ENCODE measurements around the gene F7. TPM values are rescaled to one million over a fixed set of nuclear protein-coding genes. Genes with fewer than 3 reads are reported as not detected.

F7 gene
- total RNA-seq, 1 experiment from 2014 or later = not detected

DNA sequence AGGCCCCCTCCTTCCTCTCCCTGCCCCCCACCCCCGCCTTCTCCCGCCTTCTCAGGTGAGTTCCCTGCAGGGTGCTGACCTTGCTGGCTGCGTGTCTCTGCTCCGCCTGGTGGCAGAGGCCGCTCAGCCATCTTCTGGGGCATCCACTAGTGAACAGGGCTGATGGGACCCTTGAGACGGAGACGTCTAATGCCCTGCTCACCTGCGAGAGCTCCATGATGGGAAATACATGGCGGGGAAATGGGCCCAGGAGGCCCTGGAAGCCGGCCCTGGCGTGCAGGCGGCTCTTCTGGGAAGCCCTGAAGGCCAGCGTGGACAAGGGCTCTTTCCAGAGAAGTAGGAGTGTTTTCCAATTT, 15.2 kb upstream of the F7 start:
- intact Hi-C loops (cut with micrococcal nuclease; ENCODE audit: unreplicated experiment) = no loop called here
- POLR2A ChIA-PET = no interaction called here
- no peak for DNase-seq (ENCODE audit: low read depth, low spot score)
- BruUV-seq (replicated peaks) = no TSS peak
- Histone ChIP-seq H3K27ac (ENCODE audit: low read length) (no peak overlapping the region), H3K4me1 (ENCODE audit: control insufficient read depth, insufficient read depth, low read length) (no peaks in the 10 kb centered on the region), H3K27me3 (ENCODE audit: control insufficient read depth, insufficient read depth, low read length) (no peaks in the 10 kb centered on the region), H3K4me3 (ENCODE audit: low read depth in 2 of 2, low read length in 2 of 2) (no peak overlapping the region), H3K36me3 (ENCODE audit: control insufficient read depth, insufficient read depth, low read length) (no peaks in the 10 kb centered on the region), H3K9me3 (ENCODE audit: control insufficient read depth, insufficient read depth, low read depth, low read length) (no peaks in the 10 kb centered on the region)
- in situ Hi-C loops (cut with HindIII; ENCODE audit: low pct_unique_long_range_greater_than_20kb, low sequenced_read_pairs) = no loop called here
- CTCF ChIA-PET = no interaction called here
- ATAC-seq = no peak
- TF ChIP-seq, protein P1, sequence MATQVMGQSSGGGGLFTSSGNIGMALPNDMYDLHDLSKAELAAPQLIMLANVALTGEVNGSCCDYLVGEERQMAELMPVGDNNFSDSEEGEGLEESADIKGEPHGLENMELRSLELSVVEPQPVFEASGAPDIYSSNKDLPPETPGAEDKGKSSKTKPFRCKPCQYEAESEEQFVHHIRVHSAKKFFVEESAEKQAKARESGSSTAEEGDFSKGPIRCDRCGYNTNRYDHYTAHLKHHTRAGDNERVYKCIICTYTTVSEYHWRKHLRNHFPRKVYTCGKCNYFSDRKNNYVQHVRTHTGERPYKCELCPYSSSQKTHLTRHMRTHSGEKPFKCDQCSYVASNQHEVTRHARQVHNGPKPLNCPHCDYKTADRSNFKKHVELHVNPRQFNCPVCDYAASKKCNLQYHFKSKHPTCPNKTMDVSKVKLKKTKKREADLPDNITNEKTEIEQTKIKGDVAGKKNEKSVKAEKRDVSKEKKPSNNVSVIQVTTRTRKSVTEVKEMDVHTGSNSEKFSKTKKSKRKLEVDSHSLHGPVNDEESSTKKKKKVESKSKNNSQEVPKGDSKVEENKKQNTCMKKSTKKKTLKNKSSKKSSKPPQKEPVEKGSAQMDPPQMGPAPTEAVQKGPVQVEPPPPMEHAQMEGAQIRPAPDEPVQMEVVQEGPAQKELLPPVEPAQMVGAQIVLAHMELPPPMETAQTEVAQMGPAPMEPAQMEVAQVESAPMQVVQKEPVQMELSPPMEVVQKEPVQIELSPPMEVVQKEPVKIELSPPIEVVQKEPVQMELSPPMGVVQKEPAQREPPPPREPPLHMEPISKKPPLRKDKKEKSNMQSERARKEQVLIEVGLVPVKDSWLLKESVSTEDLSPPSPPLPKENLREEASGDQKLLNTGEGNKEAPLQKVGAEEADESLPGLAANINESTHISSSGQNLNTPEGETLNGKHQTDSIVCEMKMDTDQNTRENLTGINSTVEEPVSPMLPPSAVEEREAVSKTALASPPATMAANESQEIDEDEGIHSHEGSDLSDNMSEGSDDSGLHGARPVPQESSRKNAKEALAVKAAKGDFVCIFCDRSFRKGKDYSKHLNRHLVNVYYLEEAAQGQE (IDR thresholded peaks at IDR 0.05; ENCODE audit: insufficient read depth in 1 of 2, low read depth in 2 of 2, low read length in 1 of 2) = no peak
- TF ChIP-seq POLR2AphosphoS5 (IDR thresholded peaks at IDR 0.05; ENCODE audit: low read depth, low read length) = no peak
- TF ChIP-seq TCF7L2 (IDR thresholded peaks at IDR 0.05; ENCODE audit: low read depth, low read length) = no peak
- TF ChIP-seq SIN3A (IDR thresholded peaks at IDR 0.05; ENCODE audit: borderline replicate concordance, insufficient read depth, low read depth, low read length) = no peak
- TF ChIP-seq, protein P2, sequence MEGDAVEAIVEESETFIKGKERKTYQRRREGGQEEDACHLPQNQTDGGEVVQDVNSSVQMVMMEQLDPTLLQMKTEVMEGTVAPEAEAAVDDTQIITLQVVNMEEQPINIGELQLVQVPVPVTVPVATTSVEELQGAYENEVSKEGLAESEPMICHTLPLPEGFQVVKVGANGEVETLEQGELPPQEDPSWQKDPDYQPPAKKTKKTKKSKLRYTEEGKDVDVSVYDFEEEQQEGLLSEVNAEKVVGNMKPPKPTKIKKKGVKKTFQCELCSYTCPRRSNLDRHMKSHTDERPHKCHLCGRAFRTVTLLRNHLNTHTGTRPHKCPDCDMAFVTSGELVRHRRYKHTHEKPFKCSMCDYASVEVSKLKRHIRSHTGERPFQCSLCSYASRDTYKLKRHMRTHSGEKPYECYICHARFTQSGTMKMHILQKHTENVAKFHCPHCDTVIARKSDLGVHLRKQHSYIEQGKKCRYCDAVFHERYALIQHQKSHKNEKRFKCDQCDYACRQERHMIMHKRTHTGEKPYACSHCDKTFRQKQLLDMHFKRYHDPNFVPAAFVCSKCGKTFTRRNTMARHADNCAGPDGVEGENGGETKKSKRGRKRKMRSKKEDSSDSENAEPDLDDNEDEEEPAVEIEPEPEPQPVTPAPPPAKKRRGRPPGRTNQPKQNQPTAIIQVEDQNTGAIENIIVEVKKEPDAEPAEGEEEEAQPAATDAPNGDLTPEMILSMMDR (IDR thresholded peaks at IDR 0.05) = no peak

DNA sequence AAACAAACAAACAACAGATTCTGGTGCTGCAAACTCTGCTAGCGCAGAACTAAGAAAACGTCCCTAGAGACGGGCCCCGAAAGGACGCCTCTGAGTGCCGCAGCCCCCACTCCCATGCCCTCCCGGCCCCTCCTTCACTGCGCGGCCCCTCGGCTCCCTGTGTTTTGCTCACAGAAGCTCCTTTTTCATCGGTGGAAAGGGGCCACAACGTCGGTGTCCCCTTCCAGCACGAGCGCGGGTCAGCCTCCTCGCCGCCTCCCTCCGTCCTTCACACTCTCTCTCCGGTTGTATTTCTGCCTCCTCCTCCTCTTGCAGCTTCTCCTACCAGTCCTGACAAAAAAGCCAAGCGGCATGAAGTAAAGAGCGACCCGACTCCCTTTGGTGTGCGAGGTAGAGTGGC, 14.8 kb upstream of the F7 start:
- no peak for DNase-seq (ENCODE audit: low read depth, low spot score)
- TF ChIP-seq SIN3A (IDR thresholded peaks at IDR 0.05; ENCODE audit: borderline replicate concordance, insufficient read depth, low read depth, low read length) = no peak
- TF ChIP-seq TCF7L2 (IDR thresholded peaks at IDR 0.05; ENCODE audit: low read depth, low read length) = no peak
- TF ChIP-seq POLR2AphosphoS5 (IDR thresholded peaks at IDR 0.05; ENCODE audit: low read depth, low read length) = no peak
- TF ChIP-seq, protein P2 (IDR thresholded peaks at IDR 0.05) = no peak
- TF ChIP-seq, protein P1 (IDR thresholded peaks at IDR 0.05; ENCODE audit: insufficient read depth in 1 of 2, low read depth in 2 of 2, low read length in 1 of 2) = no peak
- Histone ChIP-seq H3K27me3 (ENCODE audit: control insufficient read depth, insufficient read depth, low read length) (no peaks in the 10 kb centered on the region), H3K36me3 (ENCODE audit: control insufficient read depth, insufficient read depth, low read length) (no peaks in the 10 kb centered on the region), H3K9me3 (ENCODE audit: control insufficient read depth, insufficient read depth, low read depth, low read length) (no peaks in the 10 kb centered on the region), H3K4me3 (ENCODE audit: low read depth in 2 of 2, low read length in 2 of 2) (no peak overlapping the region), H3K4me1 (ENCODE audit: control insufficient read depth, insufficient read depth, low read length) (no peaks in the 10 kb centered on the region), H3K27ac (ENCODE audit: low read length) (no peak overlapping the region)
- ChIA-PET POLR2A (no interaction called here), CTCF (no interaction called here)
- no peak for ATAC-seq
- BruUV-seq (replicated peaks) = no TSS peak
- in situ Hi-C loops (cut with HindIII; ENCODE audit: low pct_unique_long_range_greater_than_20kb, low sequenced_read_pairs) (no loop called here), intact Hi-C loops (cut with micrococcal nuclease; ENCODE audit: unreplicated experiment) (no loop called here)

Measured in Panc1 (cell line).